Stimulated activated CD4-positive, alpha-beta T cell treated with anti-CD3 and anti-CD28 coated beads, Interleukin-15, amount 100 ng/mL, for 1 hour (primary cell): Measurements from ENCODE around the gene RIC3.

Experiments
- DNase-seq, 2 donors: peaks; one replicate each; pipeline ENCODE4 v3.0.0-alpha.2; 2020; ENCODE audit warnings: low read depth in 1 of 2, low spot score in 1 of 2

RIC3 gene

GRCh38 chr11:8168485-8169257 lies at the start of gene RIC3:
Gene RIC3 (minus strand): TSS chr11:8169025. CDS start chr11:8168989, 36 bp downstream.
- DNase-seq = peak; percentile 21 to 50

- DNase-seq = no peak
Measured at GRCh38 chr11:8218409-8218808, 49.6 kb upstream of the RIC3 start.

- no peak for DNase-seq
Measured at GRCh38 chr11:8217926-8218325, 49.1 kb upstream of the RIC3 start.

- no peak for DNase-seq
Measured at GRCh38 chr11:8217136-8217535, 48.3 kb upstream of the RIC3 start.

GRCh38 chr11:8213376-8213775 lies 44.6 kb upstream of the RIC3 start:
- no peak for DNase-seq

GRCh38 chr11:8209208-8209807 lies 40.5 kb upstream of the RIC3 start:
- DNase-seq = no peak

- no peak for DNase-seq
Measured at GRCh38 chr11:8207080-8208000, 38.5 kb upstream of the RIC3 start.

GRCh38 chr11:8206251-8207079 lies 37.6 kb upstream of the RIC3 start:
- DNase-seq = no peak

- no peak for DNase-seq
Measured at GRCh38 chr11:8205566-8205965, 36.7 kb upstream of the RIC3 start.

GRCh38 chr11:8204596-8204995 lies 35.8 kb upstream of the RIC3 start:
- no peak for DNase-seq

GRCh38 chr11:8204025-8204424 lies 35.2 kb upstream of the RIC3 start:
- DNase-seq = no peak

- DNase-seq = no peak
Measured at GRCh38 chr11:8203414-8203715, 34.5 kb upstream of the RIC3 start.

GRCh38 chr11:8202516-8203413 lies 33.9 kb upstream of the RIC3 start:
- no peak for DNase-seq

- DNase-seq = no peak
Measured at GRCh38 chr11:8201644-8202365, 33.0 kb upstream of the RIC3 start.

GRCh38 chr11:8199676-8200075 lies 30.9 kb upstream of the RIC3 start:
- DNase-seq = no peak

- DNase-seq = no peak
Measured at GRCh38 chr11:8196749-8197148, 27.9 kb upstream of the RIC3 start.

GRCh38 chr11:8194956-8195355 lies 26.1 kb upstream of the RIC3 start:
- DNase-seq = no peak

- no peak for DNase-seq
Measured at GRCh38 chr11:8192896-8193209, 24.0 kb upstream of the RIC3 start.

GRCh38 chr11:8192016-8192895 lies 23.4 kb upstream of the RIC3 start:
- no peak for DNase-seq
